ENCODE measurements around the gene EIF4G3.

The EIF4G3 gene

GRCh38 chr1:20849100-20849499 is 327.6 kb downstream of the EIF4G3 start:
- no peak overlapping the region for H3K4me3 ChIP-seq (ENCODE audit: low read depth, low read length)
- TF ChIP-seq, protein P1, sequence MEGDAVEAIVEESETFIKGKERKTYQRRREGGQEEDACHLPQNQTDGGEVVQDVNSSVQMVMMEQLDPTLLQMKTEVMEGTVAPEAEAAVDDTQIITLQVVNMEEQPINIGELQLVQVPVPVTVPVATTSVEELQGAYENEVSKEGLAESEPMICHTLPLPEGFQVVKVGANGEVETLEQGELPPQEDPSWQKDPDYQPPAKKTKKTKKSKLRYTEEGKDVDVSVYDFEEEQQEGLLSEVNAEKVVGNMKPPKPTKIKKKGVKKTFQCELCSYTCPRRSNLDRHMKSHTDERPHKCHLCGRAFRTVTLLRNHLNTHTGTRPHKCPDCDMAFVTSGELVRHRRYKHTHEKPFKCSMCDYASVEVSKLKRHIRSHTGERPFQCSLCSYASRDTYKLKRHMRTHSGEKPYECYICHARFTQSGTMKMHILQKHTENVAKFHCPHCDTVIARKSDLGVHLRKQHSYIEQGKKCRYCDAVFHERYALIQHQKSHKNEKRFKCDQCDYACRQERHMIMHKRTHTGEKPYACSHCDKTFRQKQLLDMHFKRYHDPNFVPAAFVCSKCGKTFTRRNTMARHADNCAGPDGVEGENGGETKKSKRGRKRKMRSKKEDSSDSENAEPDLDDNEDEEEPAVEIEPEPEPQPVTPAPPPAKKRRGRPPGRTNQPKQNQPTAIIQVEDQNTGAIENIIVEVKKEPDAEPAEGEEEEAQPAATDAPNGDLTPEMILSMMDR (IDR thresholded peaks at IDR 0.05; ENCODE audit: borderline replicate concordance, insufficient read depth, low read depth, low read length) = no peak

GRCh38 chr1:20848162-20848561 is 328.5 kb downstream of the EIF4G3 start:
- TF ChIP-seq, protein P1 (IDR thresholded peaks at IDR 0.05; ENCODE audit: borderline replicate concordance, insufficient read depth, low read depth, low read length) = no peak
- no peak overlapping the region for H3K4me3 ChIP-seq (ENCODE audit: low read depth, low read length)

- no peak overlapping the region for H3K4me3 ChIP-seq (ENCODE audit: low read depth, low read length)
- TF ChIP-seq, protein P1 (IDR thresholded peaks at IDR 0.05; ENCODE audit: borderline replicate concordance, insufficient read depth, low read depth, low read length) = no peak
These were observed 329.1 kb downstream of the EIF4G3 start for GRCh38 chr1:20847611-20848080.

- TF ChIP-seq, protein P1 (IDR thresholded peaks at IDR 0.05; ENCODE audit: borderline replicate concordance, insufficient read depth, low read depth, low read length) = no peak
- H3K4me3 ChIP-seq (ENCODE audit: low read depth, low read length) = no peak overlapping the region
These were observed 330.0 kb downstream of the EIF4G3 start for GRCh38 chr1:20846461-20847374.

GRCh38 chr1:20840731-20841130 is 336.0 kb downstream of the EIF4G3 start:
- no peak overlapping the region for H3K4me3 ChIP-seq (ENCODE audit: low read depth, low read length)
- TF ChIP-seq, protein P1 (IDR thresholded peaks at IDR 0.05; ENCODE audit: borderline replicate concordance, insufficient read depth, low read depth, low read length) = no peak

DNA sequence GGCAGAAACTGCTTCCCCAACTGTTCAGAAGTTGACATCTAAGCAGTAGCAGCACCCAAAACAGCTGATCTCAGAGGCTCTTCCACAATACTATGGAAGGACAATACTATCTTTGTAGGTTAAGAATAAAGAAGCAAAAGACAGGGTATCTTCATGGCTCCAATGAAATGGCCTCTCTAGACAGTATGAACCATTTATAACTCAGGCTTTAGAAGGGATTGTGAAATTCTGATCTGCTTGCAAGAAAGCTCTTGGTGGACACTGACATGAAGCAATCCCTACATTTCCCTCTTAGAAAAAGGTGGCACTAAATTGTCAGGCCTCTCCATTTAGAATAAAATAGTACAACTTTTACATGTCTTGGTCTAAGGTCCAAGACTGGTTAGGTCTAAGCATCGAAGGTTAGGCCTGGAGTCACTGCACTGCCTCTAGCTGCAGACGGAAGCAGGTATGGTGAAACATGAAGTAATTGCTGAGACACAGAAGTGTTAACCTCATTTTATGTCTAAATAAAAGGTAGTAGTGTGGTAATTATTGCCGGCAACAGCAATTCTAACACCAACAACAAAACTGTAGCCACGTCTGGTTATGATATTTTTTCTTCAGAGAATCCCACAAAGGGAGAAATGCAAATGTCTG is 339.0 kb downstream of the EIF4G3 start:
- TF ChIP-seq, protein P1 (IDR thresholded peaks at IDR 0.05; ENCODE audit: borderline replicate concordance, insufficient read depth, low read depth, low read length) = no peak
- H3K4me3 ChIP-seq (ENCODE audit: low read depth, low read length) = no peak overlapping the region
